GM21723 (cell line): ENCODE measurements around the gene BZW2.
A peak's percentile ranks its signal among the peaks of the same experiment; 100 is the strongest.

Source experiments
- ATAC-seq: cut with Tn5 transposase; IDR thresholded peaks from one replicate; pipeline ENCODE4 v1.9.1; 2021; ENCODE audit warnings: mild to moderate bottlenecking, moderate library complexity; ENCODE audit not compliant: unreplicated experiment

Gene BZW2

DNA sequence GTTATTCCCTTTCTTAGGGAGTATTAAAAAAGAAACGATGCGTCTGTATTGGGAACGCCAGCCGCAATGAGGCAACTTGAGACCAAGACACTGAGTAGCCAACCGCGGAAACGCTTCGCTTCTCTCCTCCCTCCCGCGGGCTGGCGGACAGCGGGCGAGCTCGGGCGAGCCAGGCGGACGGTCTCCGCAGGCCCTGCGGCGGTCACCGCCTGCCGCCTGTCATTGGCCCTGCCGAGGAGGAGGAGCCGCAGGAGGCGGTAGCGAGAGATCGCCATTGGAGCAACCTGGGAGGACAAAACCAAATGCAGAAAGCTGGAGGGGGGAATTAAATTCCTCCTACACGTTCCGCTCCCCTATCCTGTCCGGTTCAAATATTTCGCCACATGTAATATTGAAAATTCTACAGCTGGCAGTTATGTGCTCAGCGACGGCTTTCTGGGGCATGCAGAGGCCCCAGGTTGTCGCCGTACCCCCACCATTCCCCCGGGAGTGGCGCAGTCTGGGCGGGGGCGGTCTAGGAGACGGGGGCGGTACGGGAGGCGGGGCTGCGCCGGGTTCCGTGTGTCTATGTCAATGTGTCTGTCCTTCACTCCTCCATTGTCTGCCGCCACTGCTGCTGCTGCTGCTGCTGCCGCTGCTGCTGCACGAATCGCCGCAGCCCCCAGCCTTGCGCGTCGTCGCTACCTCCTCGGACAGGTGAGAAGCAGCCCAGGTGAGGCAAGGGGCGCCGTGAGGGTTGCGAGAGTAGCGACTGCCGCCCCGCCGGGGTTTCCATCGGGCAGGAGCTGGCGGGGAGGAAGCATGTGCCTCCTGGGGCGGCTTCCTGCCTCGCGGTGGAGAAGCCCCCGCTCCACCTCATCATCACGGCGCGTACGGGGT, at the start of gene BZW2, which contains the start of gene ANKMY2:
Gene BZW2, plus strand, starts transcription at position 589 of the 879 bp plus-strand sequence. CDS start 19,263 bp downstream, outside the sequence.
Gene ANKMY2, minus strand, starts transcription at position 162 of the 879 bp plus-strand sequence. CDS start 181 bp downstream, outside the sequence.
- peak; percentile 98 for ATAC-seq

DNA sequence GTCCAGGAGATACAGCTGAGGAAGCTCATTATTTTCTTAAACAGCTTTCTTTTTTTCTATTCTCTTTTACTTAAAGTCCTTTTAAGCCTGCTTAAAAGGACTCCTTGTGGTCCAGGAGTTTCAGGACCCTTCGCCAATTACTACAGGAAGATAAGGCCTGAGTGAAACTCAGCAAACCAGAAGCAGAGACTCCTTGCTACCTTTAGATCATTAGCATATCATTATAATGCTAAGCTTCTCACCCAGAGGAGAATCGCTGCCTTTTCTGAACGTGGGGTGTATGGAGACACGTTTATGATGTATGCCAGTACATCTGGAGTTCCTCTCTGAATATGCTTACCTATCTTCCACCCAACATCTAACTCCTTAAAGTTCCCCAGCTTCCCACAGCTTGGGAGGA, 48.0 kb upstream of the BZW2 start:
- no peak for ATAC-seq

DNA sequence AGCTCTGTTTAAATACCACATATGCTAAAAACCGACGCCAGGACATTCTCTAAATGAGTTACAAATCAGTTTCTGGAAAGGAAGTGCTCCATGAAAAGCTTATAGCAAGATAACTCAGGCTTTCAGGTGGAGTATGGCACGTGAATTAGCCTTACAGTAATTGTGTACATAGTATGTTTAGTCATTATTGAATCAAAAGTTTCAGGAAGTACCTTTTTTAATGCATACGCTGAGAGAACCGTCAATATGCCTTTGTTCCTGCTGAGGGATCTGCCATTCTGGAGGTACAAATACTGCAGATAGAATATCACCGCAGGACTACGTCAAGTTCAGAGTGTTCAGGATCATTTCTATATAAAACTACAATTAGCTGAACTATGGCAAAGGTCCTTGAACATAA, 46.1 kb upstream of the BZW2 start:
- ATAC-seq, result no peak

DNA sequence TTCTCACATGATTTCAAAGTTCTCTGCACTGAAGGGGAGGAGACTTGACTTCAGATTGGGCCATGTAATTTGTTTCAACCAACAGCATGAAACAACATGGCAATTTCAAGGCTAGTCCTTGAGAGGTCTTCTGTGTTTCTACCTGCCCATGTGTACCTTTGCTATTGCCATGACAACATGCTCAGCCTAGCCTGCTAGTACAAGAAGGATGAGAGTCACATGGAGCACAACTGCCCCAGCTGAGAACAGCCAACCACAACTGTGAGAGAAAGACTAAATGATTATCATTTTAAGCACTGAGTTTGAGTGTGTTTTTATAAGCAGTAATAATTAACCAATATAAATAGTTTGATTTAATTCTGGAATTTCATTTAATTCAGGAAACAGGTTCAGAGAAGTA, 42.3 kb upstream of the BZW2 start:
- ATAC-seq, result no peak

DNA sequence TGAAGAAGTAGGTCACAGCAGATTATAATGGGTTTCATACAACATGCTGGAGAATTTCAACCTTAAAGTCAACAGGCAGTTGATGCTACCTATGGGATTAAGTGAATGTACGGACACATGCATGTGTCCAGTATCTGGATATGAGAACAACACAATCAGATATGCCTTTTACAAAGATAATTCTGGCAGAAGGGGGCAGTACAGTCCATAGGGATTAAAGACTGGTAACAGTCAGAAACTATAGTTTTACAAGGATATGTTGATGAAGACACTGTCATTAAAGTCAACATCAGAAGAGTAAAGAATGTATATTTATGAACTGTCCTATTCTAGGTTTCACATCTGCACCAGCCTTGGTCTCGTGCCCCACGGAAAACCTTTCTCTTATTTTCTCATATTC, 41.9 kb upstream of the BZW2 start:
- ATAC-seq, result no peak

DNA sequence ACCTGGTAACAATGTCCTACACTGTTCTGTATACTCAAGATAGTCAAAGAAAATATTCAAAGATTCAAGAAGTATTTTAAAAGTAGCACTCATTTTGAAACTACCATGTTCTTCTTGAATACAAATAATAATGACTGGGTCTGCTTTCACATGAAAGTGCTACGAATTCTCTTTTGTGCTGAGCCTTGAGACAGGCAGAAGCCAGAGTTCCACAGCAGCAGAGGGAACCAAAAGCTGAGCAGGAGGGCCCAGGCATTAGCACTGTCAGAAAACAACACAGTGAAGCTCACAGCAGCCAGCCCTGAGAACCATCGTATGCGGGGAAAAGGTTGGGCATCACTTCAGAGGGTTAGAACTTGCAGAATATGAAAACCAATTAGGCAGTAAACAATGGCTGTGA, 39.3 kb upstream of the BZW2 start:
- no peak for ATAC-seq

DNA sequence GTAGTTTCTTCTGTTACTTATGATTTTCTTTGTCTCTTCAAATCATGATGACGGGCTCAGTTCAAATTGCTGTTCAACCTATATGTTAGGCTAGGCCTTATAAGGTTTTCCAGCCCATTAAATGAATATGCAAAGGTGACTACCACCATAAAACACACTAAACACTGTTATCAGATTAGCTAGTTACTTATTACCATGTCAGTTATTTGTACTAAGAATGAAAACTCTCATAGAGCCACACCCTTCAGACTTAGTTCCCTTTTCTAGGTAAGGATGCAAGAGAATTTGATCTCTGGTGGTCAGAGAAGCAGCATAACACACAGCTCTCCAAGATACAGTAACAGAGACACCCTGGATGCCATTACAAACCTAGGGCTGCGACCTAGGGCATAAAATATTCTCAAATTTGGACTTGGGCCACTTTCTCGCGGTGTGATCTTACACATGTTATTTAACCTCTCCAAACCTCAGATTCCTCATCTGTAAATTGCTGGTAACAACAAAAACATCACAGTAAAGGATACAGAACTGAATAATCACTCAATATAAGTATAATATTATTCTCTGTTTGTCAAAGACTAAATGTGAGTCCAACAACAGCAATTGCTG, 36.0 kb upstream of the BZW2 start:
- peak; percentile 75 for ATAC-seq

DNA sequence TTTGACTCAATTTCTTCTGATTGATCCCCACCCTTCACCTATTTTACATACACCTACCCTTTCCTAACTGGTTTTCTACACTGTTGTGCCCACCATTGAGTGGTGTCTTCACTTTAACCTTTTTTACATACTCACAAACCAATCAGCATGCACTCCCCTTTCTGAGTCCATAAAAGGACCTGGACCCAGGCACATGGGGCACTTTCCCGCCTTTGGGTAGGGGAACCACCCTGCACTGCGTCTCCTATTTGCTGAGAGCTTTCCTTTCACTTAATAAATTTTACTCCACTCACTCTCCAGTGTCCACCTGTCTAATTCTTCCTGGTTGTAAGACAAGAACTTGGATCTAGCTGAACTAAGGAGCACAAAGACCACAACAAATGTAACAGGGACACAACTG, 34.3 kb upstream of the BZW2 start:
- ATAC-seq, result no peak

DNA sequence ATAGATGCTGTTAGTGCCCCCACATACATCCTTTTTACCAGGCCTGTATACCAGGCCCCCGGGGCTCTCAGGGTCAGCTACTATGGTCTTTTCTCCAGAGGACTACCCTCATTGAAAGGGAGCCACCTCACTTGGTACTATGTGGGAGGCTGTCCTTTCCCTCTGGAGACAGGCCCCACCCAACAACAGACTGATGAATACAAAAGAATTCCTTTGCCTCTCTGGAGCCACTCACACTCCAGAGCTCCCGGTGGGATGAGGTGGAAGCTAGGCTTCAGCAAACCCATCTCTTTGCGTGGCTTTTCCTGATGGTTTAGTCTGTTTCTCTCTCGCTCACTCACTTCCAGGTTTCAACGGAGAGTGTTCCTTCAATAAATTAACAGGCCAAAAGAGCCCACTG, 30.8 kb upstream of the BZW2 start:
- no peak for ATAC-seq

DNA sequence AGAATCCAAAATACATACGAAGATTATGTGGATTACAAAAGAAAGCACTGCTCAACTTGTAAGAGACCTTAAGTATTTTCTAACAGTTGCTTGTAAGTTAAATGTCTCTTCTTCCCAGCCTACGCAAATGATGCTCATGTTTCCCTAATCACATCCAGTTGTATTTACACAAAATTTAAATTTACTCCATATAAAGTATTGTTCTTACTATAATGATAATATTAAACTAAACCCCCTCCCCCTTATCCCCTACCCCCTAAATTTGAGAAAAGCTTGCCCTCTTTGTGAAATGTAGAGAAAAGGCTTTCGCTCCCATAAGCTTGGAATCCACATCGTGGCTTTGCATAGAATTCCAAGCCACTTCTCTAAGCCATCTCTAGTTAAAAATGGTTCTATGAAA, 29.9 kb upstream of the BZW2 start:
- no peak for ATAC-seq

DNA sequence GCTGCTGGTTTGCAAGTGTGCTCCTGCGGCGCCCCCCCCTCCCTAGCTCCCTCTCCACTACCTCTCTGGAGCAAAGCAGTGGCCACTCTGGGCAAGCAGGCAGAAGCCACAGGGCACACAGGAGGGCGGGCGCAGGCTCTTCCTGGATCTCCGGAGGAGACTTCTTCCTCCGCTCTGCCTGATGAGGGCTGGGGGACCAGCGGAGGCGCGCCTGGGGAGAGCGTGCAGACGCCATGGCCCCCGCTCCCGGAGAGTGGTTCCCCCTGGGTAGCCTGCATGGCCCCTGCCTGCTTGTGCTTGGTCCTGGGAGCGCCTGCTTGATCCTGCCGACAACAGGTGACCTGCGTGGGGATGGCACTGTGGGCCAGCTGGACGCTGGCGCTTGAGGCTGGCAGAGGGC, 29.4 kb upstream of the BZW2 start:
- ATAC-seq, result no peak

DNA sequence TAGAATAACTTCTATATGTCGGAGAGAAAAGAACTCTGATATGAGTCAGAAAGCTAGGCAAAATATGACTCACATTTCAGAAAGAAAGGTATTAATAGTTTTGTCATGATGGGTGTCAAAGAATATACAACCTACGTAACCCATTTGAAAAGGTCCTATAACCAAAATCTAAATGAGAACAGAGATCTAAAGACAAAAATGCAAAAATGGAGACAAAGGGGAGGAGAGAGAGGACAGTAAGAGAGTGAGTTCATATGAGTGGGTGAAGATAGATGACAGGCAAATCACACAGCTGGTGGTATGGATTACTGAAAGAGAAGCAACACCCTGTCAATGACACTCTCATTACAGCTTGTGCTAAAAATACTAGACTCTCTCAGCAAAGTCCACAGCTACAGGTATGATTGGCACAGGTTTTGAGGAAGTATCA, 26.0 kb upstream of the BZW2 start:
- ATAC-seq, result peak; percentile 92

DNA sequence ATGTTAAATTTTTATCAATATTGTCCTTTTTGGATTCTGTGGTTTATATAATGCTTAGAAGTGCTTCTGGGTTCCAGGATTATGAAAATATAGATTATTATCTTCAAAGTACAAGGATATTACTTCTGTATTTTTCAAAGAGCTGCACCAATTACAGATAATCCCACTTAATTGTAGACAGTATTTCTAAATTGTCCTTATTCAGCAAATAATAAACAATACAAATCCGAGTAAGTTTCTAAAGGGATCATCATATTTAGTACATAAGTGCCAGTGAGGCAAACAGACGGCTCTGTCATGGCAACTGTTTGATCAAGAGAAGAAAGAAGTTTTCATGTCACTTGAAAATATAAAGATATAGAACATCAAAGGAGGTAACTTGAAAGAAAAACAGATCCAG, 19.6 kb upstream of the BZW2 start:
- ATAC-seq, result no peak

DNA sequence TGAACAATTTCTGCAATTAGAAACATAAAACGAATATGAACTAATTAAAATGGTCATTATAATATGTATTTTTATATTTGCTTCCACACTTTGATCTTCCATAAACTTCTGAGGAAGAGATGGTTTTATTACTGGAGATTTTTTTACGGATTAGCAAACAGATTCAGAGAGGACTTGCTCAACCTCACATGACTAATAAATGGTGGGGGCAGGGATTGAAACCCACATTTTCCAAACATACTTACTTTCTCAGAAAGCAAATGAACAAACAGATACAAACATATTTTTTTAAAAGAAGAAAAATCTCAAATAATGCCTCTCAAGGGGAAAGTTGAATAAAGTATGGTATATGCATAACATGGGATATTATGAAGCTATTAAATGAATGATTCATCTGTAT, 18.7 kb upstream of the BZW2 start:
- ATAC-seq, result no peak

DNA sequence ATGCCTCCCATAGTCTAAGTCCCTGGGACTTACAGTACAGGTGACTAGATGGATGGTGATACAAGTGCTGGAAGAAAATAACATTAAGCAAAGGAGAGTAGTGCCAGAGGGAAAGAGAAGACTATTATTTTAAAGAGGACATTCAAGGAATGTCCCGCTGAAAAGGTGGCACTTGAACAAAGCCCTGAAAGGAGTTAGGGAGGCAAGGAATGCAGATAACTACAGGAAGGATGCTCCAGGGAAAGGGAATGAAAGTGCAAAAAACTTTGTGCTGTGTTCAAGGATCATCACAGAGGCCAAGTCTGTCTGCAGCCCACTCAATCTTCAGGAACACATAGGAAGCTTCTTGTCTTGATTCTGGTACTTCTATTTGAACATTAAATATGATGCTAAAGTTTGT, 15.3 kb upstream of the BZW2 start:
- ATAC-seq, result no peak

DNA sequence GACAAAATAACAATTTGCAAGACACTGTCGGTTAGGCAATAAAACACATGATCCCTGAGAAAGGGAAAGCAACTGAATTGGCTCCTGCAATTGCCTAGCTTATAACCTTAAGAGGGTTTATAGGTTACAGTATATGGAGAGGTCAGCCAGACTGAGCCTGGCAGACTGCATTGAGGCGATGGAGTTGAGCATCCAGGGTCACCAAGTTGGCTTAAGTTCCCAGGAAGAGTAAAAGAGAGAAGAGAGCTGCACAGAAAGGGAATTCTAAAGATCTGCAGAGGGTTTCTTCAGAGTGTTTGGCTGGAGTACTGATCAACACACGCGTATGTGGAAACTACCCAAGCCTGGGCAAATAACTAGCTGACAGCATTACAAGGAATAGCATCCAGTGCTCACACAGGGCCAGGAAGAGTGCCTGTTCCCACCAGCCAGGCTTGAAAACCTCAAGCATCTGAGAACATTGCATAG, 11.7 kb upstream of the BZW2 start:
- no peak for ATAC-seq

DNA sequence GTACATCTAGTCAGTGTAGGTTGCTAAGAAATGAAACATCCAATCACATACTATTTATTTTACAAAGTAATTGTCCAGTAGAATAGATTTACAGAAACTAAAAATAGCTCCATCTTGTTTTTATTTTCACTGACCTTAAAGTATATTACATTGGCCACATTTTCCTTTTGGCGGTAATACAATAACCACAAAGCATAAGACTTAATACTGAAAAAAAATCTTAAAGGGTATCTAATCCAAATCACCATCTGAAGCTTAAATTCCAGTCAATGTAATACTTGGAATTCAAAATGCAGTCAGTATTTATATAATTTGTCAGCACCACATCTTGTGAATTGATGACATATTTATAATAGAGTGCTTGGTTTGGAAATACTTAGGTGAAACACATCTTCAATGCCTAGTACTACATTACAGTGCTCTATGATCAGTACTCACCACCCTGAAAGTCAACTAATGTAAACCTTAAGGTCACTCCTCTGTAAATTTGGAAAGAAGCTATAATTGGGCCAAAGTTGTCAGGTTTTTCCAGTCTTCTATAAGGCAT, 9.4 kb upstream of the BZW2 start:
- ATAC-seq, result no peak

DNA sequence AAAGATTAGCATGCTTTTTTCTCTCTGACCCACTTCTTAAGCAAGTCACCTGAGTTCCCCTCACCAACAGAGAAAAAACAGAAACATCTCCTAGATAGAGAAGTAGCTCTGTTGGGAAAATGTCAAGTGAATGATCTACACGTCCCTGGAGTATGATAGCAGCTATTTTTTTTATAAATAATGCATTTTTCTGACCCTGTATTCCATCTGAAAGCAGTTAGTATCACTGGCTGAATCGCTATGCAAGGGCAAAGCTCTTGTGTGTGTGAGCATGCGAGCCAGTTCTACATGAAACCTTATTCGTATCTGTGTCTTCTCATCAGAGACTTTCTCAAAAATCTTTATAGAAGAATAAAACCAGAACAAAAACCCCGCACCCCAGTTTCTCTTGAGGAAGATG, 8.6 kb upstream of the BZW2 start:
- ATAC-seq, result no peak

DNA sequence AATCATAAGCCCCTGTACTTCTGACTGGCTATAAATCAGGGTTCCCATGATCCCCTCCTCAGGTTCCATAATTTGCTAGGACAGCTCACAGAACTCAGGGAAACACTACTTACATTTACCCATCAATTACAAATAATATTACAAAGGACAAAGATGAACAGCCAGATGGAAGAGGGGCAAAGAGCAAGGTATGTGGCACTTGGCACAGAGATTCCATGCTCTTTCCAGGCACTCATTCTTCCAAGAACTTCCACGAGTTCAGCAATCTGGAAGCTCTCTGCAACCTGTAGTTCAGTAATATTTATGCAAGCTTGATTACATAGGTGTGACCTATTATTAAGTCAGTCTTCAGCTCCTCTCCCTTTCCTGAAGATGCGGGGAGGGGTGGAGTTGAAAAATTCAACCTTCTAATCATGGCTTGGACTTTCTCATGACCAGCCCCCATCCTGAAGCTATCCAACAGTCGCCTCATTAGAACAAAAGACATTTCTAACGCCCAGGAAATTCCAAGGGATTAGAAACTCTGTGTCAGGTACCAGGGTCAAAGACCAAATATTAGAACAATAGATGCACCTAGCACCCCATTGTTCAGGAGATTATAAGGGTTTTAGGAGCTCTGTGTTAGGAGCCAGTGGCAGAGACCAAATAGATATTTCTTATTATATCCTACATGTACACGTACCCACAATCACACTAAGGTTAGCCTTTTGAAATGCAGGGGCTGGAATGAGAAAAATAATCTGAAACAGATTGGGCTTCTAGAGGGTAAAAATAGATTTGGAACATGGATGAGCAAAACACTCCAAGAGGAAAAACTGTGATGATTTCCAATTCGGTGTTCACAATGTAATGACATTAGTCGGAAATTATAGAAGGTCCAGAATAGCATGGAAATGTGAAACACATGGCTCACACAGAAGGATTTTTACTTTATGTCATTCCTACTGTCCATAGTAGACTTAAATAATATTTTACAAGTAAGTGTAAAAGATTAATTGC, 7.4 kb upstream of the BZW2 start:
- no peak for ATAC-seq

DNA sequence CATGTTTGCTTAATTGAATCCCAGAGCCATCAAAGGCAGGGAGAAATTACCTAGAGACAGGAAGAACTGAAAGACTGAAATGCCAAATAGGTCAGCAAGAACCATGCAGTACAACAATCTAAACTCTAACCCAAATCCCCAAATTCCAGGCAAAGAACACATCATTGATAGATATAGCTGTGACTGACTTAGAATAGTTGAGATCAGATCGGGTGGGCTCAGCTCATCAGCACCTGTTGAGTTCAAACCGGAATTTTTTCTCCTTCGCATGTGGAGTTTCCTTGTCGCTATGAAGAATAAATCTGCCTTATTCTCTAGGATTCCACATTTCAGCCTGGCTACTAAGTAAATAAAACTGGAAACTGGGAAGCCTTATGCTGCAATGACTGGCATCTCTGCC, 1.8 kb upstream of the BZW2 start:
- no peak for ATAC-seq
